Measurements from ENCODE around the gene EHD1.

- TF ChIP-seq CTCF (IDR thresholded peaks at IDR 0.05) (no peak), ZFX (IDR thresholded peaks at IDR 0.05; ENCODE audit: borderline replicate concordance) (no peak)
These were observed 46.5 kb upstream of the EHD1 start for GRCh38 chr11:64924910-64925284.

Measured in 22Rv1 (cell line).